ENCODE results near the gene ATAD1. TPM values are rescaled to one million over a fixed set of nuclear protein-coding genes. Genes with fewer than 3 reads are reported as not detected.

ATAD1 gene
- total and polyA plus RNA-seq, 9 of the 15 experiments (the other 6 are each of a cell fraction or from before 2014, with no cell fraction given), result 11.3 to 33.8 (median 27.3) TPM

- H3K27ac ChIP-seq (ENCODE audit: extremely low read depth, low read depth, low read length), result no peak overlapping the region
- 6% methylated on average over 3 of the region's 4 CpGs for WGBS (ENCODE audit: insufficient coverage, low coverage, missing lambda C conversion rate)
- no peak overlapping the region for H3K9ac ChIP-seq (ENCODE audit: insufficient read depth in 1 of 2, low read depth in 2 of 2, low read length in 2 of 2)
- no peaks in the 10 kb centered on the region for H3K79me2 ChIP-seq (ENCODE audit: control insufficient read depth, insufficient read depth, low read length)
- BruUV-seq (replicated peaks), result no TSS peak
- peaks cover 3 to 15% of the 10 kb centered on the region in 2 experiments for H3K27me3 ChIP-seq (ENCODE audit: control insufficient read depth in 2 of 2, insufficient read depth in 2 of 2, low read length in 2 of 2)
- no peaks in the 10 kb centered on the region for H4K20me1 ChIP-seq (replicated peaks; ENCODE audit: control insufficient read depth, insufficient read depth, low read length)
- H3K36me3 ChIP-seq (ENCODE audit: control insufficient read depth, insufficient read depth, low read length), result no peaks in the 10 kb centered on the region
- in situ Hi-C loops (cut with MboI) (no loop called here), intact Hi-C loops (cut with micrococcal nuclease) (no loop called here)
- no peaks in the 10 kb centered on the region for H3K4me1 ChIP-seq (replicated peaks in 1 of 2; ENCODE audit: control insufficient read depth in 2 of 2, insufficient read depth in 2 of 2, low read length in 2 of 2)
- DNase-seq (ENCODE audit: extremely low read depth in 1 of 4, low spot score in 3 of 4), result no peak
- no peaks in the 10 kb centered on the region for H3K9me3 ChIP-seq (replicated peaks; ENCODE audit: control insufficient read depth, insufficient read depth, low read depth, low read length)
- TF ChIP-seq, protein P1, sequence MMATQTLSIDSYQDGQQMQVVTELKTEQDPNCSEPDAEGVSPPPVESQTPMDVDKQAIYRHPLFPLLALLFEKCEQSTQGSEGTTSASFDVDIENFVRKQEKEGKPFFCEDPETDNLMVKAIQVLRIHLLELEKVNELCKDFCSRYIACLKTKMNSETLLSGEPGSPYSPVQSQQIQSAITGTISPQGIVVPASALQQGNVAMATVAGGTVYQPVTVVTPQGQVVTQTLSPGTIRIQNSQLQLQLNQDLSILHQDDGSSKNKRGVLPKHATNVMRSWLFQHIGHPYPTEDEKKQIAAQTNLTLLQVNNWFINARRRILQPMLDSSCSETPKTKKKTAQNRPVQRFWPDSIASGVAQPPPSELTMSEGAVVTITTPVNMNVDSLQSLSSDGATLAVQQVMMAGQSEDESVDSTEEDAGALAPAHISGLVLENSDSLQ (IDR thresholded peaks at IDR 0.05), result no peak
- TF ChIP-seq CBX5 (IDR thresholded peaks at IDR 0.05; ENCODE audit: borderline replicate concordance, low read depth) (no peak), NELFE (IDR thresholded peaks at IDR 0.05; ENCODE audit: insufficient read depth, insufficient read length) (no peak), GMEB1 (CRISPR knock-in tag; IDR thresholded peaks at IDR 0.05) (no peak), KDM4B (IDR thresholded peaks at IDR 0.05; ENCODE audit: borderline replicate concordance in 2 of 2, low read depth in 1 of 2) (no peak), CSDE1 (IDR thresholded peaks at IDR 0.05) (no peak), HIVEP1 (CRISPR knock-in tag; IDR thresholded peaks at IDR 0.05) (no peak), MAFG (tag; conservative IDR thresholded peaks at IDR 0.05) (no peak), XRCC3 (IDR thresholded peaks at IDR 0.05) (no peak), CCAR2 (IDR thresholded peaks at IDR 0.05; ENCODE audit: low read depth, low read length) (no peak), ZBED1 (IDR thresholded peaks at IDR 0.05) (no peak), ZNF134 (CRISPR knock-in tag; conservative IDR thresholded peaks at IDR 0.05) (no peak), ZNF41 (CRISPR knock-in tag; conservative IDR thresholded peaks at IDR 0.05) (no peak), TCFL5 (CRISPR knock-in tag; conservative IDR thresholded peaks at IDR 0.05) (no peak)
- TF ChIP-seq, protein P2, sequence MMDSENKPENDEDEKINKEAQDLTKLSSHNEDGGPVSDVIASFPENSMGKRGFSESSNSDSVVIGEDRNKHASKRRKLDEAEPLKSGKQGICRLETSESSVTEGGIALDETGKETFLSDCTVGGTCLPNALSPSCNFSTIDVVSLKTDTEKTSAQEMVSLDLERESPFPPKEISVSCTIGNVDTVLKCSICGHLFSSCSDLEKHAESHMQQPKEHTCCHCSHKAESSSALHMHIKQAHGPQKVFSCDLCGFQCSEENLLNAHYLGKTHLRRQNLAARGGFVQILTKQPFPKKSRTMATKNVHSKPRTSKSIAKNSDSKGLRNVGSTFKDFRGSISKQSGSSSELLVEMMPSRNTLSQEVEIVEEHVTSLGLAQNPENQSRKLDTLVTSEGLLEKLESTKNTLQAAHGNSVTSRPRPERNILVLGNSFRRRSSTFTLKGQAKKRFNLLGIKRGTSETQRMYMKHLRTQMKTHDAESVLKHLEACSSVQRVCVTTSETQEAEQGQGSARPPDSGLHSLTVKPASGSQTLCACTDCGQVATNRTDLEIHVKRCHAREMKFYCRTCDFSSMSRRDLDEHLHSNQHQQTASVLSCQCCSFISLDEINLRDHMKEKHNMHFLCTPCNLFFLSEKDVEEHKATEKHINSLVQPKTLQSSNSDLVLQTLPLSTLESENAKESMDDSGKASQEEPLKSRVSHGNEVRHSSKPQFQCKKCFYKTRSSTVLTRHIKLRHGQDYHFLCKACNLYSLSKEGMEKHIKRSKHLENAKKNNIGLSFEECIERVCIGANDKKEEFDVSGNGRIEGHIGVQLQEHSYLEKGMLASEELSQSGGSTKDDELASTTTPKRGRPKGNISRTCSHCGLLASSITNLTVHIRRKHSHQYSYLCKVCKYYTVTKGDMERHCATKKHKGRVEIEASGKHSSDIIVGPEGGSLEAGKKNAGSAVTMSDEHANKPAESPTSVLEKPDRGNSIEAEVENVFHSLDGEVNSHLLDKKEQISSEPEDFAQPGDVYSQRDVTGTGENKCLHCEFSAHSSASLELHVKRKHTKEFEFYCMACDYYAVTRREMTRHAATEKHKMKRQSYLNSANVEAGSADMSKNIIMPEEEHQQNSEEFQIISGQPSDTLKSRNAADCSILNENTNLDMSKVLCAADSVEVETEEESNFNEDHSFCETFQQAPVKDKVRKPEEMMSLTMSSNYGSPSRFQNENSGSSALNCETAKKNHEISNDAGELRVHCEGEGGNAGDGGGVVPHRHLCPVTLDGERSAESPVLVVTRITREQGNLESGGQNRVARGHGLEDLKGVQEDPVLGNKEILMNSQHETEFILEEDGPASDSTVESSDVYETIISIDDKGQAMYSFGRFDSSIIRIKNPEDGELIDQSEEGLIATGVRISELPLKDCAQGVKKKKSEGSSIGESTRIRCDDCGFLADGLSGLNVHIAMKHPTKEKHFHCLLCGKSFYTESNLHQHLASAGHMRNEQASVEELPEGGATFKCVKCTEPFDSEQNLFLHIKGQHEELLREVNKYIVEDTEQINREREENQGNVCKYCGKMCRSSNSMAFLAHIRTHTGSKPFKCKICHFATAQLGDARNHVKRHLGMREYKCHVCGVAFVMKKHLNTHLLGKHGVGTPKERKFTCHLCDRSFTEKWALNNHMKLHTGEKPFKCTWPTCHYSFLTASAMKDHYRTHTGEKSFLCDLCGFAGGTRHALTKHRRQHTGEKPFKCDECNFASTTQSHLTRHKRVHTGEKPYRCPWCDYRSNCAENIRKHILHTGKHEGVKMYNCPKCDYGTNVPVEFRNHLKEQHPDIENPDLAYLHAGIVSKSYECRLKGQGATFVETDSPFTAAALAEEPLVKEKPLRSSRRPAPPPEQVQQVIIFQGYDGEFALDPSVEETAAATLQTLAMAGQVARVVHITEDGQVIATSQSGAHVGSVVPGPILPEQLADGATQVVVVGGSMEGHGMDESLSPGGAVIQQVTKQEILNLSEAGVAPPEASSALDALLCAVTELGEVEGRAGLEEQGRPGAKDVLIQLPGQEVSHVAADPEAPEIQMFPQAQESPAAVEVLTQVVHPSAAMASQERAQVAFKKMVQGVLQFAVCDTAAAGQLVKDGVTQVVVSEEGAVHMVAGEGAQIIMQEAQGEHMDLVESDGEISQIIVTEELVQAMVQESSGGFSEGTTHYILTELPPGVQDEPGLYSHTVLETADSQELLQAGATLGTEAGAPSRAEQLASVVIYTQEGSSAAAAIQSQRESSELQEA (IDR thresholded peaks at IDR 0.05; ENCODE audit: low read depth), result no peak
- H3K9me1 ChIP-seq (ENCODE audit: control insufficient read depth, insufficient read depth, low read length), result no peaks in the 10 kb centered on the region
- POLR2A ChIA-PET, result interaction anchor here (0.7 to 1.0 kb wide), 2 partner anchors 8 to 302 kb away, joined by 3 read pairs; no protein-coding TSS in a partner anchor
- FAIRE-seq, result no peak
- CTCF ChIA-PET (ENCODE audit: low intra/inter-chr PET ratio), result no interaction called here
- ATAC-seq, result no peak
- no peak overlapping the region for H2AFZ ChIP-seq (ENCODE audit: low read depth, low read length)
- no peak overlapping the region for H3K4me3 ChIP-seq
- no peak overlapping the region for H3K4me2 ChIP-seq (ENCODE audit: insufficient read depth, low read length)
Measured at GRCh38 chr10:87707254-87707653, 110.8 kb downstream of the ATAD1 start.
